ENCODE measurements around the gene GRAP2.
A peak's percentile ranks its signal among the peaks of the same experiment; 100 is the strongest.
"Not testable (repeated sequence)": the region's sequence is repeated elsewhere in the genome, so short reads cannot be mapped to it uniquely, and the experiment has no call there.

The GRAP2 gene

DNA sequence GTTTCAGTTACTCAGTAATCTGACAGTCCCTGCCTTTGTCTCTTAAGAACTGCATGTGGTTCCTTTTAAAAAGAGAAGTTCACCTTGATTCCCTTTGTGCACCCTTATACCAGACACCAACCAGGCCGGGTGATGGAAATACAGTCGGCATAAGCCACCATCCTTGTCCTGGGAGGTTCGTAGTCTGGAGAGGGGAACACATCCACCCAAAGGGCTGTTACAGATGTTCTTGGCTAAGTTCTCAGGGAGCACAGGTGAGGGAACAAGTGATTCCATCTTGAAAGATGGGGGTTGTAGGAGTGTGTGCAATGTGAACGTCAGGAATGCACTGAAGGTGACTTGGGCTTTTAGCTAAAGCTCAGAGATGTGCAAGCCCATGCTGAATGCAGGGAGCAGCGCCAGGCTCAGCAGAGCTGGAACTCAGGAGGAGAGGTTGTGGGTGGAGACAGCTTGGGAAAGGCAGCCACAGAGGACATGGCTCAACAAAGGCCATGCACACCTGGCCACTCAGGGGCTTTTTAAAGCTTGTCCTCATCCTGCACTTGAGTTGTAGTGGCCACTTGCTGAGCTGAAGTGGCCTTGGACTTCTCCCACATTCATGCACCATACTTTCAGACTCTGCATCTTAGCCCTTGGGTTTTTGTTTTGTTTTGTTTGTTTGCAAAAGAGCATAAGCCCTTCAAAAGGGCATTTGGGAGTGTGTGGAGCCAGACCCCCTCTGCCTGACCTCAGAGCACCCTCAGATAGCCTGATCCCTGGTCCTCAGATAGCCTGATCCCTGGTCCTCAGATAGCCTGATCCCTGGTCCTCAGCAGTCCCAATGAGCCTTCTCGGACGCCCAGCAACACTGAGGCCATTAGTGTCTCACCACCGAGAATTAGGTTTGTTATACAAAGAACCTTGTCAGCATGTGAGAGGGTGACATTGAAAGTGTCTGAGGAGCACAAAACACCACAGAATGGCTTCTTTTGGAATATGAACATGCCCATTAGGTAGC is 46.6 kb downstream of the GRAP2 start:
- no peak for DNase-seq

DNA sequence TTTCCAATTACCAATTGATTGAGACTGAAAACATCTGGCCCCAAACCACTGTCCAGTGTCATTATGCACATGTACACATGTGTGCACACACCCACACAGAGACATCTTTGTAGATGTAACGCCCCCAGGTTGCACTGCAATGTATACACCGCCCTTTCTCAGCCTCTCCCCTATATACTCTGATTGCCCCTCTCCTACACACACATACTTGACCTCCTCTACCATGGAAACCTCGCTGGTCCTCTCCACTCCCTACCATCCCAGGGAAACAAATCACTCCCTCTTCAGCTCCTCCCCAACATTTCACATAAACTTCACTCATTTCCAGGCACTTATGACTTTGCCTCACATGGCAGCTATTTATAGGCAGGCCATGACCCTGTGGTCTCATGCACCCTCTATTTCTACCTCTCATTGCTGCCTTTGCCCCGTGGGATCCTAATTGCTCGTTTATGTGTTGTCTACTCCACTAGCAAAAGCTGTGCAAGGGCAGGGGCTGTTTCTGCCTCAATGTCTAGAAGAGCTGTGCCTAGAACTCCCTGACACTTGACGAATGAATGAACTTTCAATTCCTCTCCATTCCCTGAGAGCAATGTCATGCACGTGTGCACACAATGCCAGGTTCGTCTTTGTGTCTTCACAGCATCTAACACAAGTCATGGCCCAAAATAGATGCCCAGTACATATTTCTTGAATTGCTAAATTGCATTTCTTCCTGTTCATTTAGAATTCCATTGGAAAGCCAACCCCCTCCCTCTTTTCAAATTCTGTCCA is 49.3 kb downstream of the GRAP2 start:
- no peak for DNase-seq

DNA sequence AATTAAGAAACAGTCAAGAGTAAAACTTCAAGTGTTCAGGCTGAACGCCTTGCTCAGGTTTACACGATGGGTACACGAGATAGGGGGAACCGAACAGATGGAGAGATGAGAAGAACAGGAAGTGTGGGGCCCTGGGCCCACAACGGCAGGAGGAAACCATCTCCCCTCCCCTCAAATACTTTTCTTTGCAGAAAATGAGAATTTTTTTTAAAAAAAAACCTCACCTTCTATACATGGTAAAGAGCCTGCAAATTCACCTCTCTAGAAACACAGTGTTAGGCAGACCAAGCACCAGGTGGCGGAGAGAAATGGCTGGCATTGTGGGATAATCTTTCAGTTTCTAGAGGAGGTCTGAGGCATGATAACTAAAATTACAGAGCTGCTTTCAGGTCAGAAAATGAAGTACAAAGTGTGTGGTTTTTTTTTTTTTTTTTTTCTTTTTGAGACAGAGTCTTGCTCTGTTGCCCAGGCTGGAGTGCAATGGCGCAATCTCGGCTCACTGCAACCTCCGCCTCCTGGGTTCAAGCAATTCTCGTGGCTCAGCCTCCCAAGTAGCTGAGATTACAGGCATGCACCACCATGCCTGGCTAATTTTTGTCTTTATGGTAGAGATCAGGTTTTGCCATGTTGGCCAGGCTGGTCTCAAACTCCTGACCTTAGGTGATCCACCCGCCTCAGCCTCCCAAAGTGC is 50.9 kb downstream of the GRAP2 start:
- not testable (repeated sequence) for DNase-seq

DNA sequence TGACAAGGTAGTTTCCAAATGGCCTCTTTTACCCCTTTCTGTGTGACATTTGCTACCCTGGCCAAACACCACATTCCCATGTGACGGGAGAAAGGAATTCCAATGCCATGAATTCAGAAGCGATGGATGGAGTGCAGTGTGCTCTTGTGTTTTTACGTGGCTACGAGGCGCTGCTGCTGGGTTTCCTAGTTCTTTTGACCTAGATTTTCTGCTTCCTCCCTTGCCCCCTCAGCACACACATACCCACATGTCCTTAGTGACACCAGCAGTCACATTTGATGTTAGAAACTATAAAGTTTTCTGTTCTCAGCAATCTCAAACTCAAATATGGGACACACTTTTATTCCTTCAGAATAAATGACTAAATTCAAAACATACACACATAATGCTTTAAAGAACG is 51.5 kb downstream of the GRAP2 start:
- DNase-seq, result no peak

DNA sequence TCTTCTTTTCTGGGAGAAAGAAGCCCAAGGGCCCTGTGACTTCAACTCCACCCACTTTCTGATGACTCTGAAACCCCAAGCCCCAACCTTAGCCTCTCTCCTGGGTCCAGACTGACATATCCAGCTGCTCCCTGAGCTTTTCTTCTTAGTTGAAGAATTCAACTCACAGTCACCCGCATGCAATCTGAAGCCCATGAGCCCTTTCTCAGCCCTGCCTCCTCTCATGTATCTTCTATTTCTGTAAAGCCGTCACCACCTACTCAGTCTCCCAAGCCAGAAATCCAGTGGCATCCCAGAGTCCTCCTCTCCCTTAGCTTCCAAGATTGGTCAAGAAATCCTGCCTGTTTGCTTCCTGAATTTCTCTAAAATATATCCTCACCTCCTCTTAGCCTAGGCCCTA is 52.2 kb downstream of the GRAP2 start:
- no peak for DNase-seq

DNA sequence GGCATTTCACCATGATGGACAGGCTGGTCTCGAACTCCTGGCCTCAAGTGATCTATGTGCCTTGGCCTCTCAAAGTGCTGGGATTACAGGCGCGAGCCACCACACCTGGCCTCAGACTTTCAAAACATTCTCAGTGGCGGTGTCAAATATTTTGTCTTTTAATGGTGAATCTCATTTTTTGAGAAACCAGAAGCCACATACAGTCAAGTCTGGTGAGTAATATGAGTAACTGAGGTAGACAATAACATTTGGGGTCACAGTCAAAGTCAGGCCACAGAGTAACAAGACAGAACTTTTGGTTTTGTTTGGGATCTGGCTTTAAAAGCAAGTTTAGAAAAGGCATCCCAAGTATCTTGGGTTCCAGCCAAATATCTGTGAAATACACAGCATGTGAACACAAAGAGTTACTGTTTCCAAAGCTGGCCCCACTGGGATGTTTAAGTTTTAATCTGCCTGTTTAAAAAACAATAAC is 53.7 kb downstream of the GRAP2 start:
- DNase-seq, result no peak

DNA sequence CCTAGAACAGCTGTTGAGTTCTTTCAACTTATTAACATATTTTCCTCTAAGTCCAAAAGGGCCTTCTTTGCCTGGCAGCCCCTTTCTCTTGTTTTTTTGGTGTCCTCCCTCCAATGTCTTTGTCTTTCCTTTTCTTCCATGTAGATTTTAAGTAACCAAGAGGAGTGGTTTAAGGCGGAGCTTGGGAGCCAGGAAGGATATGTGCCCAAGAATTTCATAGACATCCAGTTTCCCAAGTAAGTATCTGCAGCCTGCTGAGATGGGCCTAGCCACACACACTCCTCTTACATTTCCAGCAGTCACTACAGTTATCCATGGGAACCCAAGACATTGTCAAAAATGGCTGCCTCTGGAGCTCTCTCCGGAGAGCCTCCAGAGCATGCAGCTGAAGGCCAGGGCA is 54.8 kb downstream of the GRAP2 start:
- no peak for DNase-seq

DNA sequence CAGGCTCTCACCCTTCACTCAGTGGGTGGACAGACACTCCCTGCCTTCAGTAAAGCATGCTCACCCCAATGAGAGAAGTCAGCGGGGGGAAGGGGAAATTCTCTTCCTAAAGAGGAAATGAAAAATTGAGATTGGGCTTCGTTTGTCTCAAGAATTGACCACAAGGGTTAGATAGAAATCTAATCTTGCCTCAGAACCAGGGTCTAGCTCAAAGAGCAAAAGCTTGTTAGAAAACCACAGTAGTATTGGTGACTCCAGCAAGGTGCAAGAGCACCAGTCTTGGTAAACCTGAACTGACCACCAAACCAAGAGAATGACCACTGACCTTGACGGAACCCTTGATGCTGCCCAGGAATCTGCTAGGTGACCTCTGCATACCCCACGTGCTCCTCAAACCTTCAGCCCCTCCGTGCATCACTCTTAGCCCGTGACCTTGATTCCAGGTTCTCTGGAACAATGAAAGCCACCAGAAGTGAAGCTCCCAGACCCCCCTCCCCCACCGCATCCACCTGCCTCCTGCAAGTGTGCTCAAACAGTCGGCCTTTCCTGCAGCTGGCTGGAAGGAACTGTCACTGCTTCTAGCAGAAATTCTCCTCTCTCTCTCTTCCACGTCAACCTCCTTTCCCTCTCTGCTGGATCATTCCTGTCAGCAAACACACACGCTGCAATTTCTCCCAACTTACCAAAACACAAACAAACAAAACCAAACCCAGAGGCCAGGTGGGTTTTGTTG is 56.2 kb downstream of the GRAP2 start:
- no peak for DNase-seq

DNA sequence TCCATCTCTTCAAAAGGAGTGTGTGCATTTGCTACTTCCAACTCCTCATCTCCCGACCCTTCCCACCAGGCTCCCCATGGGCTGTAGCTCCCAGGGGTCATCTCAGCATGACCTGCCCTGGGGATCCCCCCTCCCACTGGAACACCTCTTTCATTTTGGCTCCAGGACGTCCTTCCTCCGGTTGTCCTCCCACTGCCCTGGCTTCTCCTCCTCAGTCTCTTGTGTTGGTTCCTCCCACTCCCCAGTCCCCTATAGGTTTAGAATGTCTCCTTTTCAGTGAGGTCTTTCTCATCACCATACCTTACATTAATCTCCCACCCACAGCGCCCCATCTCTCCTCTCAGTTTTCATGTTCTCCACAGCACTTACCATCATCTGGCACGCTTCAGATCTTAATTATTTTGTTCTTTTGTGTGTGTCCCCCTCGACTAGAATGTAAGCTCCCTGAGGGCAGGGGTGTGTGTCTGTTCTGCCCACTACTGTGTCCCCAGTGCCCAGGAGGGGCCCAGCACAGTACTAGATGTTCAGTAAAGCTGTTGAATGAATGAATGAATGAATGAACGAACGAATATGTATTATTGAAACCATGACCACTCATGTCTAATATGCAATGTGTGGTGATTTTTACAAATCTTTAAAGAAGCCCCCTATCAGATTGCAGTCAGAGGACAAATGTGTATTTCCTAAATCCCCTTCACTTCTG is 57.3 kb downstream of the GRAP2 start:
- DNase-seq, result no peak

DNA sequence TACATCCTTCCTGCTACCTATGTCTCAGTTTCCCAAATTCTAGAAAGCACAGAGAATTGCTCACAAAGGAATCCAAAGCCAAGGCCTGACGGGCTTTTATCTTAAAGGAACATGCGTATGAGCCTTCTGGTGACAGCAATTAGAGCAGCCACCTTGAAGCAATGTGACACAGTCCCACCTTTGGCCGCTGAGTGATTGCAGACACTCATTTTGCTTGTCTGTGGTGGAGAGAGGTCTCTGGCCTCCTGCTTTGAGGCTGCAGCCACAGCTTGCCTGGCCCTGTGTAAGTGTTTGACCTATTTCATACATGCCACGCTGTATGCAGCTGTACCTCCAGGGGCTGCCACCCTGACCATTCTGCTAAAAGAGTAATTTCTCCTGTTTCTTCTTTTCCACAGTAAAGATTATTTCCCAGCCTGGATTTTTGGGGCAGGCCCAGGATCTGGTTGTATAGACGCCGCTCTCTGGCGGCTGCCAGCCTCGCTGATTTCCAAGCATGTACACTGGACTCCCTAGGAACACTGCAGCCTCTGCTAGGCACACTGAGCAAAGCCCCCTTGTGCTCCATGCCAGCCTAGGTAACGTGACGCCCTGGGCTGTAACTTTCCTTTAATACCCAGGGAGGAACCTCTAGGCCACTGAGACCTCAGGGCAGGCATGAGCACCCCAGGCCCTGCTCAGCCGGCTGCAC is 58.2 kb downstream of the GRAP2 start:
- no peak for DNase-seq

DNA sequence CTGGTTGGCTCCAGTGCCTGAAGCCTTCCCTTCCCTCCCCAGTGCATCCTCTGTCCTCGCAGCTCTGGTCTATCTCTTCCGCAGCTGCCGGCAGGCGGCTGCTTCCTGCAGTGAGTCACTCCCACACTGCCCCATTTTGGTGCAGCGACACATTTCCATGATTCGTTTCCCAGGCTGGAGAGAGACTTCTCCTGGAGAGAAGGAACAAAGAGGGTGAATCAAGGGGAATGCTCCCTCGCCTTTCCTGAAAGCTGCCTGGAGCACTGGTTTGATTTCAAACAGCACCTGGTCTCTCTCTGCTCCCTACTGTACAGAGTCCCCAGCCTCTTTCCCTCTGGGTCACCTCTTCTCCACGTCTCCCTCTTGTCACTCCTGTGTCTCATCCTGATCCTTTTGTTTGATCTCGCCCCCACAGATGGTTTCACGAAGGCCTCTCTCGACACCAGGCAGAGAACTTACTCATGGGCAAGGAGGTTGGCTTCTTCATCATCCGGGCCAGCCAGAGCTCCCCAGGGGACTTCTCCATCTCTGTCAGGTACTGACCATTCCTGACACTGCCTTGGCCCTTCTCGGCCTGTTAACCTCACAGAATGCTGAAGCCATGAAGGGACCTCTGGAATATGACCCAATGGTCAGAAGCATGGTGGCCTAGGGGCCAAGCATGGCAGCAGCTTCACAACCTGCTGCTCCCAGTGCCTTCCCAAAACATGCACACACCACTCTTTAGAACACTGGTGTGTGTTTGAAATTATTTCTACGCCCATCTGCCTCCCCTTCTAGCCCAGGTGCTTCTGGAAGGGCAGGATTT is 59.0 kb downstream of the GRAP2 start, which contains the start of gene TMA7B:
TSS of gene TMA7B (plus strand) at position 758 of the 808 bp plus-strand sequence. CDS start 3,978 bp downstream, outside the sequence.
- no peak for DNase-seq

DNA sequence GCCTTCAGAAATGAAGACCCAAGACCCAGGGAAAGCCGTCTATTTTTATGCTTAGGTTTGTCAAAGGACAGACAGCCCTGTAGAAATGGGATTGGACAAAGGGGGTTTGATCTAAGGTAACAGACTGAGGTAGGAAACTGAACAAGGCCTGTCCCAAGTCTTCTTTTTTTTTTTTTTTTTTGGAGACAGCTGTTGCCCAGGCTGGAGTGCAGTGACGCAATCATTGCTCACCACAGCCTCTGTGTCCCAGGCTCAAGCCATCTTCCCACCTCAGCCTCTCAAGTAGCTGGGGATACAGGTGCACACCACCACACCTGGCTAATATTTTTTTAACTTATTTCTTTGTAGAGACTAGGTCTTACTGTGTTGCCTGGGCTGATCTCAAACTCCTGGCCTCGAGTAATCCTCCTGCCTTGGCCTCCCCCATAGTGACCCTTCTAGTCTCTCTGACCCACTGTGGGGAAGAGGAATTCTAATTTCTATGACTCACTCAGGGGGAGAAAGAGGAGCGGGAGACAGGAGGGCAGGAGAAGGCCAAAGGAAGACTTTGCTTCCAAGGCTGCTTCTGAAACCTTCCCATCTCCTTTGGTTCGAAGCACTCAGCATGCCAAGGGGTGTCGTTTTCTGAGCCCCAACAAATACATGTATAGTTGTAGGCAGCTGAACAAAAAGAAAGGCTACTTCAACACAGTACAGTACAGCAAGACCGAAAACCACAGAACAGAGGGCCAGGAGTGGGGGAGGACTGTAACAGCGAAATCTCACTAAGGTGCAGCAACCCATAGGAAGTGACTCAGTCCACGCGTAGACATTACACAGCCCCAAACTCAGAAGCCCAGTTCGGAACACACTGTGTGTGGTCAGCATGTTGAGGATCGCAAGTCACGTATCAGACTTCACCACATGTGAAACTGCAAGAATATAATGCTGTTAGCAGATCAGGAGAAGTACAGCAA is 60.2 kb downstream of the GRAP2 start:
- no peak for DNase-seq

DNA sequence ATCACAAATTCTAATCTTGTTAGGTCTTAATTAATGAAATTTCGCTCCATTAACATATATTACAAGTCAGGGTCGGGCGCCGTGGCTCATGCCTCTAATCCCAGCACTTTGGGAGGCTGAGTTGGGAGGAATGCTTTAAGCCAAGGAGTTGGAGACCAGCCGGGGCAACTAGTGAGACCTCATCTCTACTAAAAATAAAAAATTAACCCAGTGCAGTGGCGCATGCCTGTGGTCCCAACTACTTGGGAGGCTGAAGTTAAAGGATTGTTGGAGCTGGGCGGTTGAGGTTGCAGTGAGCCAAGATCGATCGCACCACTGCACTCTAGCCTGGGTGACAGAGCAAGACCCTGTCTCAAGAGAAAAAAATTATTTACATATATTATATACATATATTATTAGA is 61.2 kb downstream of the GRAP2 start:
- DNase-seq, result no peak

DNA sequence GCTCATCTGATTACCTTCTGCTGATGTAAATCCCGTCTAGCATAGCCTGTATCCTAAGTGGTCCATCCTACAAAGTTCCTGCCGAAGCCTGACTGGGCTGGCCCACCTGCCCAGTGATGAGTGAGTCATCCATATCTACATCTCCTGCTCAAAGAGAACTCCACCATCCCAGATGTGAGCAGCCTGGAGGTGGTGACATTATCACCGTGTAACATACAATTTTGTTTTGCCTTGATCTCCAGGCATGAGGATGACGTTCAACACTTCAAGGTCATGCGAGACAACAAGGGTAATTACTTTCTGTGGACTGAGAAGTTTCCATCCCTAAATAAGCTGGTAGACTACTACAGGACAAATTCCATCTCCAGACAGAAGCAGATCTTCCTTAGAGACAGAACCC is 64.9 kb downstream of the GRAP2 start:
- DNase-seq, result no peak

DNA sequence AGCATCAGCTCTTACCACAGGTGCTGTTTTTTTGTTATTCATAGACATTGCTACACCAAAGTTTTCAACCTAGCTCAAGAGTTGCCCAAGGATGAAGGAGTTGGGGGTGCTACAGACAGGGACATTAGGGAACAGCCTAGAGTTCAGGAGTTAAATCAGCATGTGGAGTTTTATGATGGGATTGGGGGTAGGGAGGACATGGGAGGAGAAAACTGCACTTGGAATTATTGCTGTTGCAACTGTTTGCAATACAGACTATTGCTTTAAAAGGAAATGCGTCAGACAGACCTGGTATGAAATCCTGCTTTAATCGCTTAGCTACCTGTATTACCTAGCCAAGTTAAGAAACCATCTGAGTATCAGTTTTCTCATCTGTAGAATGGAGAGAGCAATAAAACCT is 65.6 kb downstream of the GRAP2 start:
- no peak for DNase-seq

DNA sequence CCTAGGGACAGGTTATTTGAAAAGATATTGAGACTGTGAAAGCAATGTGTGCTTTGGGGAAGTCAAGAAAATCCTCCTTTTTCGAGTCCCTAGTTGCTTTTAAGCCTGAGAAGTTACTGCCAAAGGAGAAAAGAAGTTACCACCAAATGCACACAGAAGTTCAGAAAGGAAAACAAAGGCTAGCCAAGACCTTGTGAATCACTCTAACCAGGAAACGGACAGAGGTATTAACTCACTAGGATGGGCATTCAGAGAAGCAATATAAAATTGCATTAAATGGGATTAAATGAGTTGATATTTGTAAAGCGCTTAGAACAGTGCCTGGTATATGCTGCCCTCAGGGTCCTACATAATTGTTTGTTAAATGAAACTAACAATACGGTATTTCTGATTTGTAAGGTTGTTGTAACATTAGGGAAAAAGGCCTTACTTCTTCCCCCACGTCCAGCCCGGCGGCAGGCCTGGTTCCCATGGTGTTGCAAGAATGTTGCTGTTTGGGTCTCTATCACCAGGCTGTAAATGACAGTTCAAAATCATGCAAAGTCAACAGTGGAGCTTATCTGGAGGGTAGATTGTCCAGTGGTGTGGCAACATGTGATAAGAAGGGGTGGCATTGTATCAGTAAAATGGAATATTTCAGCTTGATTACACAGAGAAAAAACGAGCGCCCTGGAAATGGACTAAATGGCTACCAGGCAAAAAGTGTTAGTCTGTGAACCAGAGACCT is 66.4 kb downstream of the GRAP2 start:
- DNase-seq, result no peak

DNA sequence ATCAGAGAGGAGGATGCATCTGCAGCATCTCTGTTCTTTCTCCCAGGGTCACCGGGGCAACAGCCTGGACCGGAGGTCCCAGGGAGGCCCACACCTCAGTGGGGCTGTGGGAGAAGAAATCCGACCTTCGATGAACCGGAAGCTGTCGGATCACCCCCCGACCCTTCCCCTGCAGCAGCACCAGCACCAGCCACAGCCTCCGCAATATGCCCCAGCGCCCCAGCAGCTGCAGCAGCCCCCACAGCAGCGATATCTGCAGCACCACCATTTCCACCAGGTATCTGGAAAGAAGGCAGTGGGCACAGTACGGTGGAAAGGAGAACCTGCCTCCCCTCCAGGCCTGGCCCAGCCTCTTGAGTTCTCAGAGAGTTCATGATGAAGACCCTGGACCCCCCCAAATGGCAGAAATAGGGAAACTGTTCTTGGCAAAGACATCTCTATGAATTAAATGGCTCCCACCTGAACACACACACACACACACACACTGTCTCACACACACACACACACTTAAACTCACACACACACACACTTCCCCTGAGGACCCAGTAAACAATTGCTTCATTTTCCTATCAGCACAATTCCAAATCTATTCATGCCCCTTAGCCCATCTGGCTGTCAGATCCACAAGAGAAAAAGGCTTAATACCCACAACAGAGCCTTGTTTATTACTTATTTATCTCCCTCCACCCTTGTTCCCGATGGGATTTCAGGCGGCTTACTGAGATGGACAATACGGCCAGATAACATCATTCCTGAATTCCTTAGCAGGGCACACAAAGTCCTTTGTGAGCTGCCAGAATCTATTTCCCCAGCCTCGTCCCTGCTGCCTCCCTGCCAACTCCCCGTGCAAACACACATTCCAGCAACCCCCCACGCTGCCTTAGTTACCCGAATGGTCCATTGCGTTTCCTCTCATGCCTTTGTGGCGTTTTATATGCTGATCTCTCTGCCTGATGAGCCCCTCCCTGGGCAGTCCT is 67.4 kb downstream of the GRAP2 start:
- DNase-seq, result peak in 1 of 2 experiments; percentile 4

Data from NCI-H526 (cell line).